Measurements from ENCODE around the gene ALPI.

- TF ChIP-seq CTCF (IDR thresholded peaks at IDR 0.05; ENCODE audit: low read depth, low read length): no peak
- no peak for TF ChIP-seq POLR2A (IDR thresholded peaks at IDR 0.05; ENCODE audit: extremely low read depth, insufficient read length)
- no peak for TF ChIP-seq MAX (IDR thresholded peaks at IDR 0.05; ENCODE audit: low read depth, low read length)
Observed at GRCh38 chr2:232438951-232439757, 16.8 kb upstream of the ALPI start.

Data from NB4 (cell line).